Measurements from ENCODE around the gene LPAR1.
"Not testable (repeated sequence)": the region's sequence is repeated elsewhere in the genome, so short reads cannot be mapped to it uniquely, and the experiment has no call there.

LPAR1 gene, protein sequence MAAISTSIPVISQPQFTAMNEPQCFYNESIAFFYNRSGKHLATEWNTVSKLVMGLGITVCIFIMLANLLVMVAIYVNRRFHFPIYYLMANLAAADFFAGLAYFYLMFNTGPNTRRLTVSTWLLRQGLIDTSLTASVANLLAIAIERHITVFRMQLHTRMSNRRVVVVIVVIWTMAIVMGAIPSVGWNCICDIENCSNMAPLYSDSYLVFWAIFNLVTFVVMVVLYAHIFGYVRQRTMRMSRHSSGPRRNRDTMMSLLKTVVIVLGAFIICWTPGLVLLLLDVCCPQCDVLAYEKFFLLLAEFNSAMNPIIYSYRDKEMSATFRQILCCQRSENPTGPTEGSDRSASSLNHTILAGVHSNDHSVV

DNA sequence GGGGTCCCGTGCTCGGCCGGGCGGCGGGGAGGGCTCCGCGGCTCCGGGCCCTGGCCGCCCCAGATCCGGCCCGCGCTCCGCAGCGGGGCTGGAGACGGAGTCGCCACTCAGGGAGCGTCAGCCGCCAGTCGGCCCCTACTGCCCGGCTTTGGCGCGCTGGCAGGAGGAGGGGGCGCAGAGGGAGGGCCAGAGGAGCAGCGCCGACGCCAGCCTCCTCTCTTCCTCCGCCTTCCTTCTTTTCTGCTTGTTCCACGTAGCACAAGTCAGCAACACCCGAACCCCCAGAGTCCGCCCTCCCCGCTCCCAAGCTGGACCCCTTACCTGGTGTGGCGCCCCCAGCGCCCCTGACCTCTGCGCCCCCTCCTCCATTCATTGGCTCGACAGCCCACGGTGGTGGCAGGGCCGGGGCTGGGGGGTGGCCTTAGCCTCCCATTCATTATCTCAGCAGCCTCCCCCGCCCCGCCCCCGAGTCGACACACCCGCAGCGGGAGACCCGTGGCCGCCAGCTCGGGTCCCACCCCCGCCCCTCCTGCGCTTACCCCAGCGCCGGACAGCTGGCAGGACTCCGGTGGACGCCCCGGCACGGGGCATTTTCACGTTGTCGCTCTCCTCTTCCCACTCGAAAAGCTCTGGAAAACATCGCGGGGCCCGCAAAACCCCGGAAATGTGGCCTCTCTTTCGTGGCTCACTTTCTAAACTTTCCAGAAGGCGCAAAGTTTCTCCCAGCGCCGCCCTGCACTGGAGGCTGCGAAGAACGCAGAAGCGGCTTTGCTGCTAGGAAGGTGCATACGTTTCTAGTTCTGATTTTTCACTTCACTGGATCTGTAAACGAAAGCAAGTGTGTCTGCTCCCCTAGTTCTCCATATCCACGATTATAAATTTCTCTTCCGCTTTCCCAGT, at the start of gene LPAR1:
Gene LPAR1, minus strand, starts transcription at position 140 of the 900 bp plus-strand sequence. CDS start 66,353 bp downstream, outside the sequence.
- DNase-seq (ENCODE audit: low read depth), result no peak

DNA sequence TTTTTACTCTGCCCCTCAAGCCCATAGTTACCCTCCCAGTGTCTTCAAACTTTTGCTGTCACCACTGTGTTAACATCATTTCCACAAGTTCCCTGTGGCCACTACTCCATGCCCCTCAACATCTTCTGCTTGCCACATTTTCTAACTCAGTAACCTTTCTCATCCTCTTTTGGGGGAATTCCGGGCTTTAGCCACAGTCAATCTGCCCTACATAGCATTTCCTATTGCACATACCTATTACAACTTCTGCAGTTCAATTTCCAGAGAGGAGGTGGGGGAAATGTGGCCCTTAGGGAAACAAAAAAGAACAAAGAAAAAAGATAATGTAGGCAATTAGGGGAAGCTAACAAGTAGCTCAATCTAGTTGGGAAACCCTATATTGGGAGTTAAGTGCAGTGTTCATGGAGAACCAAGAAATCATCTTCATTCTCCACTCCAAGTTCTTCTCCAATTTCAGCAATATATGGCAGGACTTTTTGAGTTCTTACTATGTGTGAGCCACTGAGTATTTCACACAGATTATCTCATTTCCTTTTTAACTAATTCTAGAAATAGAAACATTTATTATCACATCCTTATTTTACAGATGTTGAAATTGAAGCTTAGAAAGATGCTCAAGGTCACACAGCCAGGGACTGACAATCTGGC, 40.2 kb upstream of the LPAR1 start:
- no peak for DNase-seq (ENCODE audit: low read depth)

DNA sequence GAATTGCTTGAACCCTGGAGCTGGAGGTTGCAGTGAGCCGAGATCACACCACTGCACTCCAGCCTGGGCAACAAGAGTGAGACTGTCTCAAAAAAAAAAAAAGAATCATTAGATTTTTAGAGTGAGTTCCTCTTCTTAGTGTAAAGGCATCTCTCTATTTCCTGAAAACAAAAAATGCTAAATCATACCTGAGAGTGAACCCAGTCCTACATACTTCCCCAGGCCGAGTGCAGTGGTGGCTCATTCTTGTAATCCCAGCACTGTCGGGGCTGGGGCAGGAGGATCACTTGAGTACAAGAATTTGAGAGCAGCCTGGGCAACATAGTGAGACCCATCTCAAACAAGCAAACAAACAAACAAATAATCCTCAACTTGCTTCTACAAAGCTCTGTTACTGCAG, 38.2 kb upstream of the LPAR1 start:
- DNase-seq (ENCODE audit: low read depth), result no peak

DNA sequence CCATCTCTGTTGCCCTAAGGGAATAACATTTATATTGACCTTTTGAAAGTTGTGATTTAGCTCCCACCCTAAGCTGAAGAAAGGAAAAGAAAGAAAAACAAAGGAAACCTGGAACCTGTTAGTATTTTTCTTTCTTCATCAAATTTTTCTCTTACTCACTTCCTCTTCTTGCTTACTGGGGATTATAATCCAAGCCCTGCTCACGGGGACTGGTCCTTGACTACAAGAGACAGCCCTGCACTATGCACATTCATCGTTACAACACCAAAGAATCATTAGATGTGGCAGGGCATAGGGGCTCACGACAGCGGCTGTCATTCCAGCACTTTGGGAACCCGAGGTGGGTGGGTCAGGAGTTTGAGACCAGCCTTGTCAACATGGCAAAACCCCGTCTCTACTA, 37.8 kb upstream of the LPAR1 start:
- no peak for DNase-seq (ENCODE audit: low read depth)

DNA sequence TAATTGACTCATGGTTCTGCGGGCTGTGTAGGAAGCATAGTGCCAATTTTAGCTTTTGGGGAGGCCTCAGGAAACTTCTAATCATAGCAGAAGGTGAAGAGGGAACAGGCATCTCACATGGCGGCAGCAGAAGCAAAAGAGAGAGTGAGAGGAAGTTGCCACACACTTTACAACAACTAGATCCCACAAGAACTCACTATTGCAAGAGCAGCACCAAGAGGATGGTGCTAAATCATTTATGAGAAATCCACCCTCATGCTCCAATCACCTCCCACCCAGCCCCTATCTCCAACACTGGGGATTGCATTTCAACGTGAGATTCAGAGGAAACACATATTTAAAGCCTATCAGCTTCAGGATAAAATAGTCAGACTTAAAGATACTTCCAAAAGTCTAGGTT, 36.1 kb upstream of the LPAR1 start:
- no peak for DNase-seq (ENCODE audit: low read depth)

DNA sequence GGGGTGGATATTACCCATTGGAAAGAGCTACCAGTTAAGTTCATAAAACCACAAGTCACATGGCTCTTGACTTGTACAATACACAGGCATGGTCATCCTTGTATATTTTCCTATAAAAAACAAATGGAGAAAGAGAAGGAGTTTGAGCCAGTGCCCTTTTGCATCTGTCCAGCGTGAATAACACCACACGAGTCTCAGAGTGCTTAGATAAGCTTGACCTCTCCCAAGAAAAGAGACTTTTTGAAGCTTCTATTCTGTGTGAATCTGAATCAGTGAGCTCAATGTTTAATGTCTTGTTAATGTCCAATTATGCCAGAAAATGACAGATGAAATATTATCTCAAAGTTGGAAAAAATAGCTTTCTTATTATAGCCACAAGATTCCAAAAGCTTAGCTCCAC, 30.9 kb upstream of the LPAR1 start:
- no peak for DNase-seq (ENCODE audit: low read depth)

DNA sequence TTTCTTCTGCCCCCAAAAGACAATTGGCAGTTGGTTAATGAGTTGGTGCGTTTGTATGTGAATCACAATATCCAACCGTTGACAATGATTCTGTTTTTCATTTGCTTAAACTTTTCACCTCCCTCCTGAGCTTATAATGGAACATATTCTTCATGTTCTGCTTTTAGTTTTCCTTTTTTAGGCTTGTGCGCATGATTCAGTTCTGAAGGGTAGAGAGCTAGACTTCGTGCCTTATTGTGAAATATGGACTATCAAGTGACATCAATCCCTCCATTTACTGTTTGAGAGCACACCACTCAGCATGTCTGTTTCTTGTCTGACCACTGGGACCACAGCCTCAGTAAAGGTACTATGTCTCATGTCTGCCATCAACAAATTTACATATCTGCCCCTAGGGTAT, 30.5 kb upstream of the LPAR1 start:
- no peak for DNase-seq (ENCODE audit: low read depth)

DNA sequence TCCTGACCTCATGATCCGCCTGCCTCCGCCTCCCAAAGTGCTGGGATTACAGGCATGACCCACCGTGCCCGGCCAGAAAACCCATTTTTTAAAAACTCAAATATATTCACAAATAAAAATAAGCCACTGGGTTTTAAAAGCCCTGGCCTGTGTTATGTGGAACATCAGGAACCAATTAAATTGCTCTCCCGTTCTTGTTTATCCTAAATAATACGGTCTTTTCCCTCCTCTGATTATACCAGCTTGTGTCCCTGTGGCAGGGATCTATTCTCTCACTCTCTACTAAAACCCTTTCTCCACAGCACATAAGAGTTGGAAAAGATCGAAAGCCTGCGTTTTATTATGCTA, 30.1 kb upstream of the LPAR1 start:
- DNase-seq (ENCODE audit: low read depth), result no peak

DNA sequence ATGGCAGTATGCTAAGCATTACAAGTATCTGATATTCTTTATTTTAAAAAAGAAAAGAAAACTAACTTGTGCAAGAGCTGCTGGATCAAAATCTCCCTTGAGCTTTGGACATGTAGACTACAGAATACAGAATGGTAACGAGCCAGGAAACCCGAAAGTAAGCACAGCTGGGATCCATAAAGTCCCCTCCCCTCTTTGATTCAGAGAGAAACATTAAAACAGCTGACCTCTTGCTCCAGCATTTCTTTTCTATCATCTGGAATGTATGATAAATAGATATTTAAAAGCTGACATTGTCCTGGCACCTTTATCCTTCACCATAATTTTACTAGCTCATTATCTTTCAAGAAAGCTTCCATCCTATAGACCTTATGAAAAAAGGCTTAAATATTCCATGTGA, 28.2 kb upstream of the LPAR1 start:
- DNase-seq (ENCODE audit: low read depth), result no peak

DNA sequence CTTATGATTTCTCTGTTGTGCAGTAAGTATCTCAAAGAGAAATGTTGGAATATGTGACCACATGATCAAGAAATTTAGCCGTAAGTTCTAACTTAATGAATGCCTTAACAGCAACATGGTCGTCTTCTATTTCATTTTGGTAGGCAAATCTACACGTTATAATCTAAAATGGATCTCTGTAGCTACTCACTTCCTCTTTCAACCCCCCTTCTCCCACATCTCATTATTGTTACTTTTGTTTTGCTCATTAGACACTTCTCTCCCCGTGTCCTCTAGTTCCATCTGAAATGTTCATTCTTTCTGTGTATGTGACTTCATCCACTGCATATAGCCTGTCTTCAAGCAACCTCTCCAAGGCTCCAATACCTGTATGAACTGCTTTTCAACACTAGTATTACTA, 27.1 kb upstream of the LPAR1 start:
- DNase-seq (ENCODE audit: low read depth), result no peak

DNA sequence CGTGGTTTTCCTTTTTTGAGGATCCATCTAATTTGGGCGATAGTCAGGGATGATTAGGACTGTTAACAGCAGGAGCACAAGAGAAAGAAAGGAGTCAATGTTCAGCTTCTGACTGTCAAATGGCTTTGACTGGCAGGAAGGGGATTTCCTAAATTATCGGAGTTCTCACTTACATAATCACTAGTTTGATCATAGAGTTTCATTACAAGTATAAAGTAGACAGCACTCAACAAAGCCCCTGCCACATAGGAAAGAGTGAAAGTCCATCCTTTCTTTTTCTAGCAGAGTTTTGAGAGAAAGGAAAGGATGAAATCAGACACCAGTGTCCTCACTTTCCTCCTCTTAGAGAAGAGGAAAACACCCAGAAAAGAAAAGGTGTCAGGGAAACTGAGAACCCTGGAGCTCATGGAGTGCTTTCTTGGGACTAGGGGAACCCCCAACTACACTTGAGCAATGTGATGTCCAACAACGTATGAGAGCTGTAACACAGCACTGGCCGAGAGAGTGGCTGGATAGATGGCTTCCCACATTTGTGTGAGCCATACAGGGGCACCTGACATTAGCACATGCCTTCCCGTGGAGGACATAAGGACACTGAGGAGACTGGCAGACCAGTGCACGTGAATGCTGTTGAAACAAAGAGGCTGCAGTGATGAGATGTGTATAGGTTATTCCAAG, 26.0 kb upstream of the LPAR1 start:
- DNase-seq (ENCODE audit: low read depth), result no peak

DNA sequence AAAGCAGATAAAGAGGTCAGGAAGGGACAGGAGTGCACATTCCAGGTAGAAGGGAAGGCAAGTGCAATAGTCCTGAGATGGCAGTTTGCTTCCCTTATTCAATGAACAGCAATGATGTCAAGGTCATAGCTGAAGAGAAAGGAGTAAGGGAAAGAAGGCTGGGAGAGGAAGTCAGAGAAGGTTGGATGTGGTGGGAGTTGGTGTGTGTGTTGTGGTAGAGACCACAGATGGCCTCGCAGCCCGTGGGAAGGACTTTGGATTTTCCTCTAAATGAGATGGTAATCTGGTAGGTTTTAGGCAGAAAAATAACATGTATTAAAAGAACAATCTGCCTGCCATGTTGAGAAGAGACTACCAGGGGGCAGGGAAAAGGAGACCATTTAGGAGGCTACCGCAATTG, 25.1 kb upstream of the LPAR1 start:
- DNase-seq (ENCODE audit: low read depth), result no peak

DNA sequence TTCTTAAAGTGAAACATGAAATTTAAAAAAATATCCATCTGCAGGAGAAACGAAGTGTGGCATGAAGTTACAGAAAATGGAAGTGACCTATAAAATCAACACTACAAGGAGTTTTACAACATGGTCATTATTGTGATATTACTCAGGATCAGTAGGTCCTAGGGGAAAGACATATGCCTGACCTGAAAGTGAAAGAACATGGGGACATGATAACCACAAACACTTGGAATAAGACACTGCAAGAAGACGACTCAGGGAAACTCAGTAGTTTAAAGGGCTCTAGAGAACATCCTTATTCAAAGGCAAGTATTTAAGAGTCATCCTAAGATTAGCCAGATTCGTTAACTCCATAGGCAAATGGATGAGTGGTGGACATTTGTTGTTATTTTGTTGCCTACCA, 19.9 kb upstream of the LPAR1 start:
- no peak for DNase-seq (ENCODE audit: low read depth)

DNA sequence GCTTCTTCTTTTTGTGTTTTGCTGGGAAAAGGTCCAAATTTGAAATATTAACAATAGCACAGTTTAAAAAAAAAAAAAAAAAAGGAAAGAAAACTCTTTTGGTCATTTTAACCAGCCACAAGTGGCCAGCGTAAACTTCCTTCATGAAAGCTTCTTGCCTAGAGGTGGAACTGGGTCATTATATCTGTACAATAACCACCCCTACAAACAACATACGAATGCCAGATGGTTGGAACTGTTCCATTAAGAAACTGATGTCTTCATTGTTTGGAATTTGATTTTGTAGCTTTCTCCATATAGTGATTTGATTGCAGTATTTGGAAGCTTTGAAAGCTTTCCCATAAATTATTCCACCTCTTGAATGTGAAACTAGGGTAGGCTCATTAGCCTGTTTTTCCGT, 18.3 kb upstream of the LPAR1 start:
- no peak for DNase-seq (ENCODE audit: low read depth)

DNA sequence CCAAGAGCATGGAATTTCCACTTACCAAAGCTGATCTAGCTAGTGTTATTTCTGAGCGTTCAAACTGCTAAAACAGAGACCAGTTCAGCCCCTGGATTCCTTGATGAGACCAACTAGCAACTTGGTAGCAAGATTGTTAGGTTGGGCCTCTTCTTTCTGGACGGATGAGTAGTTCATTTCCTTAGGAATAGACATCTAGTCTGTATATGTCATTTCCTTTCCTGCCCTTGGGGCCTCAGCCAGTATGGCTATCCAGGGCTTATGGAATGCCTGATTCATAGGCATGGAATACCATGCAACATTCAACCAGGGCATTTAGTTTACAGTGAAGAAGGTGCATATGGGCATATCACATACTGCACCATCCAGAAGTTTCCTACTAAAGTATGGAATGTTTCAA, 14.5 kb upstream of the LPAR1 start:
- no peak for DNase-seq (ENCODE audit: low read depth)

DNA sequence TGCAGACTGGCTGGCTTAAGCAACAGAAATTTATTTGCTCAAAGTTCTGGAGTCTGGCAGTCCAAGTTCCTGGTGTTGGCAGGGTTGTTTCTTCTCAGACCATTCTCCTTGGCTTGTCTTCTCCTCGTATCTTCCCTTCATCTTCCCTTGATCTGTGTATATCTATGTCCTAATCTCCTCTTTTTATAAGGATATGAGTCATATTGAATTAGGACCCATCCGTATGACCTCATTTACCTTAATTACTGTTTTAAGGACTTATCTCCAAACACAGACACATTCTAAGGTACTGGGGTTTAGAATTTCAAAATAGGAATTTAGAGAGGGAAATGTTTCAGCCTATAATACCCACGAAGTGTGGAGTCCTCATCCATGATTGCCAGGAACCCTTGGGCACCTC, 13.1 kb upstream of the LPAR1 start:
- no peak for DNase-seq (ENCODE audit: low read depth)

DNA sequence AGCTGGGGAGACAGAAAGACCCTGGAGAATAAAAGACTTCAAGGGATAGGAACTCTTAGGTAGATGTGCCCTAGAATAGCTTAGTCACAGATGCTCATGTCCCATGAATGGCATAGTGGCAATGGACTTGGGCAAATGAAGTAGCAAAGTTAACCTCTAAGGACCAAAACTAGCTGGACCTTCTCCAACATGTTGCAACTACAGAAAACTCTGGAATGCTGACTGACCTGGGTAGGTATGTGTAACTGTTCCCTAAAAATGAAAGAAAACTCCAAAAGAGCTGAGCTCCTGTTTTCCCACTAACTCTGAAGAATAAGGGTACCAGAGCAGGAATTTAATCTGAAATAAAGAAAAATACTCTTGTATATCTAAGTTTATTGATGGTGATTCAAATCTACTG, 12.5 kb upstream of the LPAR1 start:
- no peak for DNase-seq (ENCODE audit: low read depth)

DNA sequence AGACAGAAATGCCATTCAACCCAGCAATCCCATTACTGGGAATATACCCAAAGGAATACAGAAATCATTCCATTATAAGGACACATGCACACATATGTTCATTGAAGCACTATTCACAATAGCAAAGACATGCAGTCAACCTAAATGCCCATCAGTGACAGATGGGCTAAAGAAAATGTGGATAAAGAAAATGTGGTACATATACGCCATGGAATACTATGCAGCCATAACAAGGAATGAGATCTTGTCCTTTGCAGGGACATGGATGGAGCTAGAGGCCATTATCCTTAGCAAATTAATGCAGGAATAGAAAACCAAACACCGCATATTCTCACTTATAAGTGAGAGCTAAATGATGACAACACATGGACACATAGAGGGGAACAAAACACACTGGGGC, 9.0 kb upstream of the LPAR1 start:
- DNase-seq (ENCODE audit: low read depth), result not testable (repeated sequence)

DNA sequence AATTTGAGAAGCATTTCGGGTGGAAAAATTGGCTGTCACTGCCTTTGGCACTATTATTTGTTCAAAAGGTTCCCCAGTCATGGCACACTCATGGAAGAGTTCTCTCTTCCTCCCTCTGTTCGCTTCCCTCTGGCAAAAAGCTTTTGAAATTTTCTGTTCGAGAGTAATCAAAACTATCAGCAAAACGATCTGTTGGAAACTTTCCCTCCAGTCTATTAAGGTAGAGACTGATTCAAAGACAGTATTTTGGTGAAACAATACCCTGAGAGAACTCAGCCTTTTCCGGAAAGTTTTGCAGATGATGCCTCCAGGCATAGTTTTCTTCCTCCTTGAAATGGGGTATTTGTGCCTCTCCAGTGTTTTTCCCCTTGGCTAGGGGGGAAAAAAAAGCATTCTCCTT, 3.6 kb upstream of the LPAR1 start:
- no peak for DNase-seq (ENCODE audit: low read depth)

DNA sequence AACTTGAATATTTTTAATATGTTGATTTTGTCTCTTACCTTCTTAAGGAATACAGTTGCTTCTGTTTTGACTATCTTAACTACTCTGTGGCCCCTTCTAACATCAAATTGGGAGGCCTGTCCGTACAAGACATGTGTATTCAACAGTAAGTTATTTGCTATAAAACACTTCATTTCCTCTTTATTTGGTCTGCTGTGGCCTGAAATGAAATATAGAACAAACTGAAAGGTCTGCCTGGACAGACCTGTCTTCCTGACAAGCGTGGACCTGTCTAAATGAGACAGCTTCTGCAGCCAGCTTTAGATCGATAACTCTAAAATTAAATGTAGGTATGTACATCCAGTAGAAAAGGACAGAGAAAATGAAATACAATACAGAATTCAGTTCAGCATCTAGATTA, 2.2 kb upstream of the LPAR1 start:
- DNase-seq (ENCODE audit: low read depth), result no peak

DNA sequence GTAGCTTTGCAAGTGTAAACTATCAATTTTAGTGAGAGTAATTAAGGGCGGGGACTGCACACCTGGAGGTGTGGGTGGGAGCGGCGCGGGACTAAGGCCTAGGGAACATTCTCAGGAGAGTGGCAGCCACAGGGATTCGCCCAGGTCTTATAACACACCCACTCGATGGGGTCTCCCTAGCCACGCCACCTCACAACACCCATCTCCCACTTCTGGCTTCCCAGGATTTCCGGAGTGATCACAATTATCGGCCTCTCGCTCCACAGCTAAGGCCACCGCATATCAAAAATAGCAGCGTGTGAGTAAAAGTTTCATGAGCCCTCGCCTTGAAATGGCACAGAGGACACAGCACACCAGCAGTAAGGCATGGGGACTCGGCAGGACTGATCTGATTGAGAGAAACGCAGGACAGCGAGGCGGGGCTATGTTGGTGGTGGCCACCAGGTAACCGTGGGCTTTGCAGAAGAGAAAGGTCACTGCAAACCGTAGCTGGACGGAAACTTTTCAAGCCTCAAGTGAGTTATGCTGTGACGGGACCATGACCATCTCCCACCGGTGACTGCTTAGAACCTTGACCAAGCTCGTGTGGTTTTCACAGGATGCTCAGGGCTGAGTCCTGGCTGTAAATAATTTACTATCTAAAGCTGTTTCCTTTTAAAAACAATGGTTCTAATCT, 1.1 kb upstream of the LPAR1 start:
- no peak for DNase-seq (ENCODE audit: low read depth)
